HepG2 (cell line): ENCODE measurements around the gene PMFBP1. TPM values are rescaled to one million over a fixed set of nuclear protein-coding genes. Genes with fewer than 3 reads are reported as not detected.
A peak's percentile ranks its signal among the peaks of the same experiment; 100 is the strongest.

Experiments
- ATF3 ChIP-seq: sonication (generic); formaldehyde crosslinking; IDR thresholded peaks from 2 replicates; pipeline ENCODE4 v1.4.0; 2020; ENCODE audit warnings: missing genetic modification reagents
- ESRRA ChIP-seq: sonication (generic); formaldehyde crosslinking; IDR thresholded peaks from 2 replicates; pipeline ENCODE4 v1.5.1; 2020; ENCODE audit warnings: mild to moderate bottlenecking, low read depth, missing genetic modification reagents
- GATAD2A ChIP-seq: IDR thresholded peaks from 2 replicates; pipeline ENCODE4 v1.6.1; 2016
- GZF1 ChIP-seq: sonication (generic); formaldehyde crosslinking; IDR thresholded peaks from 2 replicates; pipeline ENCODE4 v1.5.1; 2020; ENCODE audit warnings: mild to moderate bottlenecking, missing genetic modification reagents
- HOMEZ ChIP-seq: IDR thresholded peaks from 2 replicates; pipeline ENCODE4 v1.6.1; 2016; ENCODE audit warnings: low read depth
- MEIS2 ChIP-seq: sonication (generic); formaldehyde crosslinking; IDR thresholded peaks from 2 replicates; pipeline ENCODE4 v1.9.0; 2021; ENCODE audit warnings: mild to moderate bottlenecking, missing genetic modification reagents
- NFKB2 ChIP-seq: sonication (generic); formaldehyde crosslinking; IDR thresholded peaks from 2 replicates; pipeline ENCODE4 v1.4.0; 2020; ENCODE audit warnings: missing genetic modification reagents, borderline replicate concordance
- NR3C1 ChIP-seq: sonication (generic); formaldehyde crosslinking; IDR thresholded peaks from 2 replicates; pipeline ENCODE4 v1.4.0; 2020; ENCODE audit warnings: missing genetic modification reagents
- RBFOX2 ChIP-seq: fragments of 200-400 bp; formaldehyde crosslinking; IDR thresholded peaks from 2 replicates; pipeline ENCODE4 v1.6.1; 2017; ENCODE audit warnings: low read depth, mild to moderate bottlenecking, low read length
- SIX1 ChIP-seq: sonication (generic); formaldehyde crosslinking; IDR thresholded peaks from 2 replicates; pipeline ENCODE4 v1.4.0; 2020; ENCODE audit warnings: missing genetic modification reagents, borderline replicate concordance
- SNAPC2 ChIP-seq: sonication (generic); formaldehyde crosslinking; IDR thresholded peaks from 2 replicates; pipeline ENCODE4 v1.8.1; 2022; ENCODE audit warnings: mild to moderate bottlenecking, missing genetic modification reagents
- SSRP1 ChIP-seq: IDR thresholded peaks from 2 replicates; pipeline ENCODE4 v1.6.1; 2016; ENCODE audit warnings: control low read depth
- TRIM22 ChIP-seq: fragments of 450-650 bp; IDR thresholded peaks from 2 replicates; pipeline ENCODE4 v1.6.1; 2017
- XRCC5 ChIP-seq: fragments of 200-400 bp; formaldehyde crosslinking; optimal IDR thresholded peaks from 2 replicates; pipeline ENCODE3; 2017; ENCODE audit warnings: mild to moderate bottlenecking, low read length
- ZFYVE20 ChIP-seq: sonication (generic); formaldehyde crosslinking; IDR thresholded peaks from 2 replicates; pipeline ENCODE4 v1.8.0; 2023; ENCODE audit warnings: low read depth, mild to moderate bottlenecking, moderate library complexity, missing genetic modification reagents, borderline replicate concordance
- ZMYM2 ChIP-seq: sonication (generic); formaldehyde crosslinking; IDR thresholded peaks from 2 replicates; pipeline ENCODE4 v1.8.0; 2022; ENCODE audit warnings: mild to moderate bottlenecking, missing genetic modification reagents
- ZNF501 ChIP-seq: sonication (generic); formaldehyde crosslinking; IDR thresholded peaks from 2 replicates; pipeline ENCODE4 v1.5.1; 2020; ENCODE audit warnings: mild to moderate bottlenecking, moderate library complexity, missing genetic modification reagents
- ZNF644 ChIP-seq: IDR thresholded peaks from 2 replicates; pipeline ENCODE4 v1.6.1; 2016; ENCODE audit warnings: low read depth
- ZNF674 ChIP-seq: sonication (generic); formaldehyde crosslinking; IDR thresholded peaks from 2 replicates; pipeline ENCODE4 v1.5.0; 2020; ENCODE audit warnings: low read depth, mild to moderate bottlenecking, missing genetic modification reagents
- ZNF878 ChIP-seq: sonication (generic); formaldehyde crosslinking; IDR thresholded peaks from 2 replicates; pipeline ENCODE4 v1.8.1; 2023; ENCODE audit warnings: mild to moderate bottlenecking, missing genetic modification reagents, moderate library complexity
- polyA plus RNA-seq, 8 experiments: library from polyadenylated mRNA; depleted of rRNA in 3 of 8; stranded (reverse) in 7 of 8; unstranded in 1 of 8; fragments of >200 nt; fragmentation: Illumina TruSeq in 4 of 8; extraction: Trizol in 4 of 8; gene quantifications; 2 replicates each; pipeline versions ENCODE4 v1.2.1 to v1.2.3, GENCODE V29; 2011 to 2016; ENCODE audit warnings: low read depth in 4 of 8, missing spikeins in 1 of 8, mixed read lengths in 1 of 8; ENCODE audit not compliant: insufficient read depth in 1 of 8
- total RNA-seq, 5 experiments: library from RNA; depleted of rRNA; stranded (reverse); fragments of >200 nt; fragmentation: Illumina TruSeq; extraction: Trizol; gene quantifications; 2 replicates each; pipeline ENCODE4 v1.2.3, GENCODE V29; 2016; ENCODE audit warnings: low read depth in 1 of 5
- TF ChIP-seq, protein P1 (sequence below): sonication (generic); formaldehyde crosslinking; IDR thresholded peaks from 2 replicates; pipeline ENCODE4 v1.5.0; 2020; ENCODE audit warnings: missing genetic modification reagents, mild to moderate bottlenecking, borderline replicate concordance
- TF ChIP-seq, protein P2 (sequence below): sonication (generic); formaldehyde crosslinking; IDR thresholded peaks from 2 replicates; pipeline ENCODE4 v1.4.0; 2020; ENCODE audit warnings: mild to moderate bottlenecking, low read depth, missing genetic modification reagents
- TF ChIP-seq, protein P3 (sequence below): IDR thresholded peaks from 2 replicates; pipeline ENCODE4 v1.6.1; 2012; ENCODE audit warnings: inconsistent platforms
- TF ChIP-seq, protein P4 (sequence below): sonication (generic); formaldehyde crosslinking; IDR thresholded peaks from 2 replicates; pipeline ENCODE4 v1.4.0; 2020; ENCODE audit warnings: missing genetic modification reagents, low read depth, mild to moderate bottlenecking, borderline replicate concordance

PMFBP1 gene
- total and polyA plus RNA-seq, 2 of the 13 experiments (the other 11 are each of a cell fraction or from before 2014, with no cell fraction given) = 1.9 to 3.8 TPM

DNA sequence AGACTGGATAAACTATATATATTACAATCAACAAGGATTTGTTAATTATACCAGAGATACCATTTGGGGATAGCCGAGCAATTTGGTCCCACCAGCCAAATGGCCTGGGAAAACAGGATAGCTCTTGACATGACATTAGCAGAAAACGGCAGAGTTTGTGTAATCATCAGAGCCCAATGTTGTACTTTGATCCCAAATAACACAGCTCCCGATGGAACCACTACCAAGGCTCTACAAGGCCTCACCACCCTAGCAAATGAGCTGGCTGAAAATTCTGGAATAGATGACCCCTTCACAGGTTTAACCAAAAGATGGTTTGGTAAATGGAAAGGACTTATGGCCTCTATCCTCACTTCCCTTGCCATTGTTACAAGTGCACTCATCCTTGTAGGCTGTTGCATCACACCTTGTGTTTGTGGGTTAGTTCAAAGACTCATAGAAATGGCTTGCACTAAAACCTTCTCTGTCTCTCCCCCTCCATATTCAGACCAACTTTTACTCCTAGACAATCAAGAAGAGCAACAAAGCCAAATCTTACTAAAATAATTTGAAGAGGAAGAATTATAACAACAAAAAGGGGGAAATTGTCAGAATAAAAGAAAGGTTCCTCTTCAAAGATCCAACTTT, 88.1 kb downstream of the PMFBP1 start (continued):
- peak; percentile 79; the same call in 1 of the 2 replicates for TF ChIP-seq HOMEZ
- TF ChIP-seq SNAPC2 (CRISPR knock-in tag) = no peak
- no peak for TF ChIP-seq MEIS2 (CRISPR knock-in tag)
- no peak for TF ChIP-seq SIX1 (CRISPR knock-in tag)
- TF ChIP-seq GATAD2A = peak; percentile 65
- TF ChIP-seq, protein P1, sequence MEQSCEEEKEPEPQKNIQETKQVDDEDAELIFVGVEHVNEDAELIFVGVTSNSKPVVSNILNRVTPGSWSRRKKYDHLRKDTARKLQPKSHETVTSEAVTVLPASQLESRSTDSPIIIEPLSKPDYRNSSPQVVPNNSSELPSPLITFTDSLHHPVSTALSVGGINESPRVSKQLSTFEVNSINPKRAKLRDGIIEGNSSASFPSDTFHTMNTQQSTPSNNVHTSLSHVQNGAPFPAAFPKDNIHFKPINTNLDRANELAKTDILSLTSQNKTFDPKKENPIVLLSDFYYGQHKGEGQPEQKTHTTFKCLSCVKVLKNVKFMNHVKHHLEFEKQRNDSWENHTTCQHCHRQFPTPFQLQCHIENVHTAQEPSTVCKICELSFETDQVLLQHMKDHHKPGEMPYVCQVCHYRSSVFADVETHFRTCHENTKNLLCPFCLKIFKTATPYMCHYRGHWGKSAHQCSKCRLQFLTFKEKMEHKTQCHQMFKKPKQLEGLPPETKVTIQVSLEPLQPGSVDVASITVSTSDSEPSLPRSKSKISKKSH (CRISPR knock-in tag) = no peak
- TF ChIP-seq ZNF644 = peak; percentile 100
- no peak for TF ChIP-seq GZF1 (CRISPR knock-in tag)
- no peak for TF ChIP-seq ZNF674 (CRISPR knock-in tag)
- TF ChIP-seq ZNF878 (CRISPR knock-in tag) = no peak
- no peak for TF ChIP-seq ESRRA
- no peak for TF ChIP-seq RBFOX2
- TF ChIP-seq XRCC5 = peak; percentile 19
- TF ChIP-seq, protein P2, sequence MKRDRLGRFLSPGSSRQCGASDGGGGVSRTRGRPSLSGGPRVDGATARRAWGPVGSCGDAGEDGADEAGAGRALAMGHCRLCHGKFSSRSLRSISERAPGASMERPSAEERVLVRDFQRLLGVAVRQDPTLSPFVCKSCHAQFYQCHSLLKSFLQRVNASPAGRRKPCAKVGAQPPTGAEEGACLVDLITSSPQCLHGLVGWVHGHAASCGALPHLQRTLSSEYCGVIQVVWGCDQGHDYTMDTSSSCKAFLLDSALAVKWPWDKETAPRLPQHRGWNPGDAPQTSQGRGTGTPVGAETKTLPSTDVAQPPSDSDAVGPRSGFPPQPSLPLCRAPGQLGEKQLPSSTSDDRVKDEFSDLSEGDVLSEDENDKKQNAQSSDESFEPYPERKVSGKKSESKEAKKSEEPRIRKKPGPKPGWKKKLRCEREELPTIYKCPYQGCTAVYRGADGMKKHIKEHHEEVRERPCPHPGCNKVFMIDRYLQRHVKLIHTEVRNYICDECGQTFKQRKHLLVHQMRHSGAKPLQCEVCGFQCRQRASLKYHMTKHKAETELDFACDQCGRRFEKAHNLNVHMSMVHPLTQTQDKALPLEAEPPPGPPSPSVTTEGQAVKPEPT (CRISPR knock-in tag) = no peak
- no peak for TF ChIP-seq NR3C1
- TF ChIP-seq, protein P3, sequence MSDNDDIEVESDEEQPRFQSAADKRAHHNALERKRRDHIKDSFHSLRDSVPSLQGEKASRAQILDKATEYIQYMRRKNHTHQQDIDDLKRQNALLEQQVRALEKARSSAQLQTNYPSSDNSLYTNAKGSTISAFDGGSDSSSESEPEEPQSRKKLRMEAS = no peak
- no peak; the same call in 1 of the 2 replicates for TF ChIP-seq ATF3 (CRISPR knock-in tag)
- TF ChIP-seq, protein P4, sequence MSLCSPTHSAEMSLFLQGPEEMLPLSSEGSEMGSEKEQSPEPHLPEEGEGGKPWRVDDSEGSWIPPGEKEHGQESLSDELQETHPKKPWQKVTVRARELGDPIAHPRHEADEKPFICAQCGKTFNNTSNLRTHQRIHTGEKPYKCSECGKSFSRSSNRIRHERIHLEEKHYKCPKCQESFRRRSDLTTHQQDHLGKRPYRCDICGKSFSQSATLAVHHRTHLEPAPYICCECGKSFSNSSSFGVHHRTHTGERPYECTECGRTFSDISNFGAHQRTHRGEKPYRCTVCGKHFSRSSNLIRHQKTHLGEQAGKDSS = no peak
- TF ChIP-seq ZFYVE20 = no peak
- TF ChIP-seq TRIM22 = no peak
- TF ChIP-seq SSRP1 (CRISPR knock-in tag) = peak; percentile 91; the same call in 1 of the 2 replicates
- no peak for TF ChIP-seq NFKB2 (CRISPR knock-in tag)
- TF ChIP-seq ZMYM2 (CRISPR knock-in tag) = no peak
- no peak for TF ChIP-seq ZNF501 (CRISPR knock-in tag)
